NCI-H1694 treated with DMSO at 0.1 percent for 48 hours (cell line): ENCODE data around the gene CACNA1F.
A peak's percentile ranks its signal among the peaks of the same experiment; 100 is the strongest.

Source experiments
- DNase-seq: peaks from one replicate; lab custom pipeline; 2025; lab: John Stamatoyannopoulos, UW

The CACNA1F gene

DNA sequence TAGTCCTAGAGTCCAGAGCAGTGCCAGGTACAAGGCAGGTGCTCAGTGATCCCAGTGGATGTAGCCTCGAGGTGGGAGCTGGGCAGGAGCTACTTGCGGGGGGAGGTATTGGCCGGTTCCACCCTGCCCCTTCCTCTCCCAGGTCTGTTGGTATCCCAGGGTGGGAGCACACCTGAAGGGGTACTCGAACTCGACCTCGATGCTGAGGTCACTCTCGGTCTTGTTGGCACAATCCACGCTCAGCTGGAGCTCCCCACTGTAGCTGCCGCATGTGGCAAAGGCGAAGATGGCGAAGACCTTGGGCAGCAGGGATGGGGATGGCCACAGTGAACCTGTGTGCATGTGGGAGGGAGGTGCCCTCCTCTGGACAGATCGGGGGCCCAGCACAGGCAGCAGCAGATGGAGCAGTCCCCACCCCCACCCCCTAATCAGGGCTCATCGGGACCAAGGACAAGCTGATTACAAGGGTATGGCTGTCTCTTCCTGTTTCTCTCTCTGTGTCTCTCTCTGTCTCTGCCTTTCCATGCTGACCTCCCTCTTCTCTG lies 35.5 kb downstream of the CACNA1F start:
- DNase-seq: no peak

DNA sequence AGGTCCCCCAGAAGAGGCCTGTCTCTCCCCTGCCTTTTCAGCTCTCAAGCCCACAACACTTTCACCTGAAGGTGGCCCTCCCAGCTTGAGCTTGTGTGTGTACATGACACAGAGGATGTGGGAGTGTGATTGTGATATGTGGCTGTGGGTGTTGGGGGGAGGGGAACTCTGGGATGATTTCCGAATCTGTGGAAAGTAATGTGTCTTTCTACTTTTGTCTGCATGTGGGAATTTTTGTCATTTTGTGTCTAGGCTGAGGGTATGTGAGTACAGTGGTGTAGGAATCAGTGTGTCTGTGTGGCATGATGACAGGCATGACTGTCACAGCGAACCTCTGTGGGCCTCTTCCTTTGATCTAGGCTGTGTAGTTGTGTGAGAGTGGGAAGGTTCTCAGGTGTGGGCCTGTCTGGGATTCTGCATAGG lies 39.6 kb downstream of the CACNA1F start:
- no peak for DNase-seq

DNA sequence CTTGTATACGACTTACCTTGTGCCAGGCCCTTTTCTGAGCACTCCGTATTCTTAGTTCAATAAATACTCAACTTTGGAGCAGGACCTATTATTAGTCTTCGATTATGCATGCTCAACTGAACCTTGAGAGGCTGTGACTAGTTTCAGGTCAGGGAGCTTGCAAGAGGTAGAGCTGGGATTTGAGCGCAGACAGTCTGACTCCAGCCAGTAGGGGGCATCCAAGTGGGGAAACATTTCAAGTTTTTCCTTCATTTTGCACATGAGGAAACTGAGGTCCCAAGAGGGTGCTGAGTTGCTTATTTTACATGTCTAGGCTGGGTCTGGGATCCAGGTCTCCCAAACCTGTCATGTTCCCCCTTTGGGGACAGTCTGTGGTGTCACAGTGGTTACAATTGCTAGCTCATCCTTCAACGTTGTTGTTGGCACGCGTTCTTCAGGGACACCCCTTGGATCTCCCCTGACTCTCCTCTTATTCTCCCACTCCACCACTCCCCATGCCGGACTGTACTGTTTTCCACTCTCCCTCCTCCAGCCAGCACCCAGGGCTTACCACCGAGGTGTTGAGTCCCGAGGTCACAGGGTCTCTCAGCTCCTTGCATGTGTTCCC lies 40.3 kb downstream of the CACNA1F start:
- DNase-seq: peak; percentile 29

DNA sequence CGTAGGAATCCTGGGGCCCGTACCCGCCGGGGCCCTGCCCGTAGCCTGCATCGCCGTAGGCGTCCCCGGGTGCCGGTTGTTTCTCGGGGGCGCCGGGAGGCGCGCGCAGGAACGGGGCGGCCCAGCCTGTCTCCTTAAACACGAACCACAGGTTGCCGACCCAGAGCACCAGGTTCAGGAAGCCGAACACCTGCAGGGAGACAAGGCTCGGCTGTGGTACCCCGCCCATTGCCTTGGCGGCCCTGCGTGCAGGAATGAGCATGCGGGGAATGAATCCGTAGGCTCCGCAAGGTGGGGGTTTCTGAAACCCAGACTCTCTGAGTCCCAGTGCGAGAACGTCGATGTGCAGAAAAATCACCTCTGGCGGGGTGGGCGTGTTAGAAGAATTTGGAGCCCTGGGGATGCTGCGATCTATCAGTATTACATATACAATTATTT lies 41.5 kb downstream of the CACNA1F start:
- DNase-seq: no peak

DNA sequence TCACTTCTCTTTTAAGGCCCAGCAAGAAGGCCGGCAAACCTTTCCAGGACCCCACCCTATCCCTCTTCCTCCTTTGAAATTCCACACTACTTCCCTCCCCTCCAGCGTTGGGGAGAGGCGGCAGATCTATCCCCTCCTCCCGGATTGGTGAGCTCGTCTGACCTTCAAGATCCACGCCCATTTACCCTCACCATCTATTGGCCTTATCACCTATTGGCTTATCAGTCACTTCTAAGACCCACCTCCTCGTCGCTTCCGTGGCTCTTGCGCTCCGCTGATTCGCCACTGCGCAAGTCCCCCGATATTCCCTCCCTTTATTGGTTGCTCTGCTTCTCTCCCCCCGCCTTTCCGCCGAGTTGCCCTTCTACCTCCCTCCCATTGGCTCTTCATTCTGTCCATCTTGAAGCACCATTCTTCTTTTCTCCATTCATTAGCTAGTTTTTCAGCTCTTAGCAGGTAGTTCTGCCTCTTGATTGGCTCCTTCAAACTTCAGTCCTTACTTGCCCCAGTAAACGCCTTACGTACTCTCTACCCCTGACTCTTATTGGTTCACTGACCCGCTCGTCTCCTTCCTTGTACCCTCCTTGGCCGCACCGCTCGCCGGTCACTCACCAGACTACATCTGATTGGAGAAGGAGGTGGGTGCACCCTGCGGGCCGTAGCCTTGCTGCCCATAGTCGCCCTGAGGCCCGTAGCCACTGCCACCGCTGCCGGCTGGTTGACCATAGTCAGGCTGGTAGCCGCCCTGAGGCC lies 42.1 kb downstream of the CACNA1F start:
- peak; percentile 100 for DNase-seq

DNA sequence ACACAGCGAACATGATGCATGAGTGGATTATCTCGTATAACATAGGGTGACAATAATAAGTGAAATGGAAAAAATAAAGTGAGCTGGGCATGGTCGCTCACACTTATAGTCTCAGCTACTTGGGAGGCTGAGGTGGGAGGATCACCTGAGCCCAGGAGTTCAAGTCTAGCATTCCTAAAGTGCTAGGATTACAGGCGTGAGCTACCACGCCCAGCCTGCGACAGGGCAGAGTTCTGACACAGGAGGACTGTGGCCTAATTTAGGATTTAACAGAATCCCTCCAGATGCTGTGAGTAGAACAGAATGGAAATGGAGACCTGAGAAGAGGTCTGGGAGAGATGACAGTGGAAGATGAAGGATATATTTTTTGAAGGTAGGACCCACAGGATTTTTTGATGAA lies 43.5 kb downstream of the CACNA1F start:
- no peak for DNase-seq

DNA sequence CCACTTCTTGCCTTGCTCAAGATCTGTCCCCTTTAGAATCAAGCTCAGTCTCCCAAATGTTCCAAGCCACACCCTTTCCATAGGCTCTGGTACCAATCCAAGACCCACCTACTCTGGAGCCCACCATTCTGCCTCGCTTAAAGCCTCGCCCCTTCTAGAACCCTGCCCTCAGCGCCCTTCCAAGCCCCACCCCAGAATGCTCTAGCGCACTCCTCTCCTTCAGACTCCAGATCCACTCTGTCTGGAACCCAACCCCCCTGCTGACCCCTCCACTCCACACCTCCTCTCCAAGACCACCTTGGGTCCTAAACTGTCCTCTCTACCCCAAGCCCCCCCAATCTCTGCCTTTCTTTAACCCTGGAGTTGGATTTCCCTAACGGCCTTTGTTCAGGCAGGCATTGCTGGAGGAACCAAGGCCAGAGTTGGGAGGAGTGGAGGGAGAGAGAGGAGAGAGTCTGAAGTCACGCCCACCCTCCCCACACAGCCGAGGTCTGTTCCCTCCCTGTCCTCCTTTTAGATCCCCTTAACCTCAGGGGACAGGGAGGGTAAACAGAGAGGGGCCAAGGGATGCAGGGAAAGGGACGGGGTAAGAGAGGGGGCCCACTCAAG lies 44.6 kb downstream of the CACNA1F start:
- DNase-seq: no peak

DNA sequence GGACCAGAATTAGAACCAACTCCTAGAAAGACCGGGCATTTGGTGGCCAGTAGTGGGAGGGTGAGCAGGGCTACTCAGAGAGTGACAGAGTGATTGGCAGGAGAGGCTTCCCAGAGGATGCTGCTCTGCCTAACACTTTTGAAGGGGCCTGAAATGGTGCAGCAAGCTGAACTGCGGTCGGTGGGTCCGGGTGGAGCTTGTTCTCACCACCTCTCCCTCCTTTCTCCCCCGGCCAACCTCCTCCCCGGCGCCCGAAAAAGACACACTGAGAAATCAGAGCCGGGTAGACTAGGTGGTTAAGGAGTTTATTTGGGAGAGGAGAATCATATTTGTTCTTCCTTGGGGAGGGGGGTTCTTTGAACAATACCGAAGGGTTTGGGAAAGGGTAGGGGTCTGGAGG lies 45.6 kb downstream of the CACNA1F start:
- DNase-seq: no peak

DNA sequence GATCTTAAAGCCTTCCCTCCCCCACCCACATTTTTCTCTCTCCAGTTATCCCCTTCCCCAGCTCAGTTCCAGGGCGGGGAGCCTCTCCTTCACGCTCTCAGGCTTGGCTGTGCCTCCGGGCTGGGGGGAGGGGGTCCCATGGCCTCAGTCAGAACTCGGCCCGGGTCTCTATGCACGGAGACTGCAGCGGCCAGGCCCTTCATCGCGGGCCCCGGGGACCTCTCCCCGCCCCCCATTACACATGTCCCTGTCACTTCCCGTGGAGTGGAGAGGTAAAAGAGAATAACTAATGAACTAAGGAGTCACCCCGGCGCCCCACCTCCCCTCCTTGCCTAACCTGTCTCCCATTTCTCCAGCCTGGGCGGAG lies 46.1 kb downstream of the CACNA1F start:
- no peak for DNase-seq

DNA sequence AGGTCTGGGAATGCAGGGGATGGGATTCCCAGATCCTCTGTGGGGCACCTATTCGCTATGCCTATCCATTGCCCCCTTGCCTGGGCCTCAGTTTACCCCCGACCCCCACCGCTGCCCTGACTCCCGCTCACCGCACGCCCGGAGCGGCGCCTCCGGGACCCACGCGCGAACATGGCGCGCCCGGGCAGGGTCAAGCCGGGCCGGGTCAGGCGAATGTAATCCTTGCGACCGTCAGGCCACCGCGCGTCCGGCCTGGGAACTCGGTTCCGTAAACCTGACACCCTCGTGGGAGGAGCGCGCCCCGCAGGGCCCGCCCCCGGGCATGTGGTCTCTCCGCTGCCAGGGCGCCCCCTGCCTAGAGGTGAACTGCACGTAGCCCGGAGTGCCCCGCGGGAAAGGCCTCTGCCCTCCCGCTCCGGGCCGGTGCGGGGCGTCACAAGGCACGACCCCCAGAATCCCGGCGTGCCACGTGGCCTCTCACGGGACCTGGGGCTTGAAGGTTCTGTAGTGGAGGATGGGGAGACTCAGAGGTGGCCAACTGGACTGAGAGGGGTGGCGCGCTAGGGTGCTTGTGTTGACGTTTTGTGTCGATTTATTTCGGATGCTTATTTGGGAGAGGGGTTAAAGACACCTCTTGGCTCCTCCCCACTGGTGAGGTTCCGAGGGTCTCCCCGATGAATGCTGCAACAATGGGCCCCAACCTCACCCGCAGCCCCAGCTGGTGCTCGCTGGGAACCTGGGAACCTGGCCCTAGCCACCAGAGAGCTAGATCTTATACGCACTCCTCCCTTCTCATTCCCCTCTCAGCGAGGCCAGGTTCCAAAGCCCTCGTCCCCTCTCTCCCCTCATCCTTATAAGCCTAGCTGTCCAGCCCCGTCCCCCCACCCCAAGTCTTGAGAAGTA lies 46.8 kb downstream of the CACNA1F start, which contains the start of gene PRICKLE3:
Gene PRICKLE3 (minus strand): TSS at position 249 of the 903 bp plus-strand sequence. CDS start 76 bp downstream, at position 173.
- peak; percentile 49 for DNase-seq

DNA sequence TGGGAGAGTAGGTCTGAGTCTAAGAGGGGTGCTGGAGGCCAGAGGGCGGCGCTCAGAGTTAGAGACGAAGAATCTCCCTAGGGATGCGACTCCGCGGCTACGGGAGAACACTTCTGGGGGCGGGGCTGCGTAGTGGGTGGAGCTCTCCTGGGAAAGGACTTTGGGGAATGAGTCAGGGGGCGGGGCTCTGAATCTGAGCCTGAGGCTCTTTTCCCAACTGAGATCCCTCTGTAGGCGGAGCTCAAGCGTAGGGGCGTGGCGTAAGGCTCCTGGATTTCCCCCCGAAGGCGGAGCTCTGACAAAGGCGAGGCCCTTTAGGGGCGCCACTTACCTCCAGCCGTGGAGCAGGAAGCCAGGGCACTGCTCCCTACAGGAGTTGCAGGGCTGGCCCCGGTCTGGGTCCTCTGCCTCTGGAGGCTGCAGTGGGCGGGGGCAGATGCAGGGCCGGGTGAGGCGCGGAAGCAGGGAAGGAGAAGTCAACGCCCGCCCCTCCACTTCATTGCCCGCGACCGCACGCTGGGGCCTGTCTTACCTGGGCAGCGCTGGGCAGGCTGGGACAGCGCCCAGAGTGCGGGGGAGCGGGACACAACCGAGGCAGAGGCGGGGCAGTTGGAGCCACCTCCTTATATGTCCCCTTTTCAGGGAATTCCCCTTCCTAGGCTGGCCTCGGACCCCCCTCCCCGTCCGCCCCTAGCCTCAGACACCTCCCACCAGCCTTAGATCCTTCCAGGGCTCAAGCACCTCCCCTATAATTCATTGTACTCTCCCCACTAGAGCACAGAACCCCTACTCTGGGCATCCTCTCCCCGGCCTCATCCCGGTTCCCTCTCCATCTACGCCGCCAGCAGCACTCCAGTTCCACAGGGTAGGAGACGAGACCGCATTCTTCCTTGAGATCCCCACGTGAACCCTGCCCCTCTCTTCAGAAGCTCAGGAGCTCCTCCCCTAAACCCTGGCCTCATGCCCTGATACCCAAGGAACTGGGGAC lies 48.6 kb downstream of the CACNA1F start:
- DNase-seq: no peak

DNA sequence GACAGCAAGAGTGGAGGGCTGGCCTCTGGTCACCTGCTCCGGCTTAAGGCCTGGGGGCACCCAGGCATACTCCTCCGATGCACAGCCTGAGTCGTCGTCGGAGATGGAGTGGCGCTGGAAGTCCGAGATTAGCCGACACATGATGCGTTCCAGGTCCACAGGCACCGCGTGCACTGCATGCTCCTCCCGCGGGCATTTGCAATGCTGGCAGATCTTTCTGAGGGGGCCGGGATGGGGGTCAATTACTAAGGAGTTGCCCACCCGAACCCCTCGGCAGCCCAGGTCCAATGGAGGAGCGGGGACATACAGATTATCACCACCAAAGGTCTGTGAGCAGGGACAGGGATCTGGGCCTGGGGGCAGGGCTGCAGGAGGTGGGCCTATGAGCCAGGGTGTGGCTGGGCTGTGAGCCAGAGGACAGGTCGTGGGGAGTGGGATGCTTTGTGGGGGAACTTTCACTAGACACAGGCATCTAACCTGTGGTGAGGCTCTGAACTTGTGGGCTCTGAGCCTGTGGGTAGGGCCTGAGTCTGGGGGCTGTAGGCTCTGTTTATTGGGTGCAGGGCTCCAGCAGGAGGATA lies 49.3 kb downstream of the CACNA1F start:
- DNase-seq: no peak

DNA sequence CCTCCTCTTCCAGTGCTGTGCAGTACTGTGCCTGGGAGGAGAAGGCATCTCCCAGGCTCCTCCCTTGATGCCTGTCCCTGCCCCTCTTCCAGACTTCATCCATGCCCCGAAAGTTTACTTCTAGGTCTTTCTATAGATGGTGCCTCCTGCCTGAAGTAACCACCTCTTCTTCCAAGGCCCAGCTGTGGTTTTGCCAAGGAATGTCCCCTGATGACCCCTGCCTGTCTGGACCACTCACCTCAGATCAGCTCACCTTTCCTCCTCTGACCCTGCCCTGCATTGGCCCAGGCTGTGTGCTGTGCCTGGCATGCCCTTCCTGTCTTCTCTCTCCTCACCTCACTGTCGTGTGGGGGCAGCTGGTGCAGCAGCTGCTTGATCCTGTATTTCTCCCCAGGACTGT lies 53.8 kb downstream of the CACNA1F start:
- DNase-seq: no peak

DNA sequence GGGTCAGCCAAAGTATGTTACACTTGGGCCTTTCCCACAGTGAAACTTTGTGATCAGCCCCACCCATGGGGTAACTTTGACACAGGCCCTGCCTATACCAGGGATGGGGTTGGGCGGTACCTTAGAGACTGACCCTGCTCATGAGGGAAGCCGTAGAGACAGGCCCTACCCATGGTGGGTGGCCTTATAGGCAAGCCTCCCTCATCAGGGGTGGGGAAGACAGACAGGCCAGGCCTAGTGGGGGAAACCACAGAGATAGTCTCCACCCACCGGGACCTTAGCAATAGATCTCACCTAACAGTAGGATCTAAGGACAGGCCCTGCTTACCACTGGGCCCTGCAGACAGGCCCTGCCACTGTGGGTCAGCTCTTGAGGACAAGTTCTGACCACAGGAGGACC lies 54.6 kb downstream of the CACNA1F start:
- no peak for DNase-seq

DNA sequence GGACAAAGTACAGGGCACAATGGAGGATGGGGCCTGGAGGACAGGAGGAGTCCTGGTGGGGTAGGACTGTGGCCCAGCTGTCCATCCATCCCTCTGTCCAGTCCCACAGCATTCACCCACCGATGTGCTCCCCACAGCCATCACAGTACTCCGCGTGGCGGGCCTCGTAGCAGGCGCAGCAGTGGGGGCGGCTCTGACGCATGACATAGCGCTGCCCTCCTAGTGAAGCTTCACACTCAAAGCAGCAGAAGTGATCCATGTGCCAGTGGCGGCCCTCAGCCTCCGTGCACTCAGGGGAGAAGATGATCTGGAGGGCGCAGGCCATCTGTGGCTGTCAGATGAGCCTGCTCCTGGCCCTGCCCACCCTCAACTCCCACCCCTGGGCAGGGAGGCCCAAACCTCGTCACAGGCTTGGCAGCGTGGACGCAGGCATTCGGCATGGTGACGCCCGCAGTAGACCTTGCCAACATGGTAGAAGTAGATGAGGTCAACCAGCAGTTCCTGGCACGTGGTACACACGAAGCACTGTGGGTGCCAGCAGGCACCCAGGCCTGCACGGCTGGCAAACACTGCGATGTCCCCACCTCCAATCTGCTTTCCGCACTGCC lies 55.2 kb downstream of the CACNA1F start:
- DNase-seq: no peak

DNA sequence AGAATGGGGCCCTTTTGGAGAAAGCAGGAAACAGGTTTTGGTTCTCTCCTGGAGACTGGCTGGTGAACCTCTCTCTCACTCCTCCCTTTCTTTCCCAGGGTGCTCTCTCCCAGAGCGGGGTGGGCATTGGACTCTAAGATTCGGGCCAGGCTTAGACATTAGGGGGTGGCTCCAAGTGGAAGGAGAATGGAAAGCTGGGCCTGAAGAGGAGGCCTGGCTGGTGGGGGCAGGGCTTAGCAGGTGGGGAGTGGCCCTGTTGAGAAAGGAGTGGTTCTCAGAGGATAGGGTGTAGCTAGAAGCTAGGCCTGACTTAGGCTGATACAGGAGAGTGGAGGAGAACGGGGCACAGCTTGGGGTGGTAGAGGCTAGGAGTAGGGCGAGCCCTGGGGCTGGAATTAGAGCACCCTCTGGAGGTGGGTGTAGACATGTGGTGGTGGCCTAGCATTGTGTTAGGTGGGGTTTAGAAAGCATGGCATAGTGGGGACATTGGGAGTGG lies 55.8 kb downstream of the CACNA1F start:
- no peak for DNase-seq

DNA sequence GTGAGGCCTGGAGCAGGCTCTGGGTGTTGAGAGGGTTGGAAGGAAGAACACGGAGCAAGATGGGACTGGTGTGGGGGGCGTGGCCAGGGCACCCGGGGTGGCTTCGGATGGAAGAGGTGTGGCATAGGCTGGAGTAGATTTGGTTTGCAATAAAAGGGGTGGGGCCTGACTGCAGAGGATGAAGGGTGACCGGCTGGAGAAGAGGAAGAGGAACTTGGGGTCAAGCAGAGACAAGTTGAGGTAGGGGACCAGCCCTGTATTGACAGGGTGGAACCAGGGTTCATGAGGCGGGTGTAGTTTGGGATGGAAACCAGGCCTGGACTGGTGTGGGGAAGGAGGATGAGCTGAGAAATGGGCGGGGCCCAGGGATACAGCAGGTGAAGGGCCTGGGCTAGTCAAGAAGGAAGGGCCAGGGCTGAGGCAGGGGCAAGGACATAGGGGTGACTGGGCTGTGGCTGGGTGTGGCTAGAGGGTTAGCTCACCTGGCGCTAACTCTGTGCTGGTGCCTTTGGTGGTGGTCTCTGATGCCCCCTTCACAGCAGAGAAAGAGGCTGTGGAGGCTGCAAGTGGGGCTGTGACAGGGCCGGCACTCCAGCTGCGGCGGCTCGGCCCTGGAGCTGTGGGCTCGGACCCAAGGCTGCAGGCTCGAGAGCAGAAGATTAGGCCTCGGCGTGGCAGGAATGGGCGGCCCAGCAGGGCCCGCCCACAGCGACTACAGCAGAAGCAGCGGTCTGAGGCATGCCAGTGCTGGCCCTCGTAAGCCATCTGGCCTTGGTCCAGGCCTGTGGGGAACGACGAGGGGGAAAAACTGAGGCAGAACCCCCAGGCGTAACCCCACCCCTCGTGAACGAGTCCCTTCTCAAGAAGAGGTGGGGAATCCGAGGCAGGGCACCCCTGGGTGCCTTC lies 56.5 kb downstream of the CACNA1F start:
- no peak for DNase-seq

DNA sequence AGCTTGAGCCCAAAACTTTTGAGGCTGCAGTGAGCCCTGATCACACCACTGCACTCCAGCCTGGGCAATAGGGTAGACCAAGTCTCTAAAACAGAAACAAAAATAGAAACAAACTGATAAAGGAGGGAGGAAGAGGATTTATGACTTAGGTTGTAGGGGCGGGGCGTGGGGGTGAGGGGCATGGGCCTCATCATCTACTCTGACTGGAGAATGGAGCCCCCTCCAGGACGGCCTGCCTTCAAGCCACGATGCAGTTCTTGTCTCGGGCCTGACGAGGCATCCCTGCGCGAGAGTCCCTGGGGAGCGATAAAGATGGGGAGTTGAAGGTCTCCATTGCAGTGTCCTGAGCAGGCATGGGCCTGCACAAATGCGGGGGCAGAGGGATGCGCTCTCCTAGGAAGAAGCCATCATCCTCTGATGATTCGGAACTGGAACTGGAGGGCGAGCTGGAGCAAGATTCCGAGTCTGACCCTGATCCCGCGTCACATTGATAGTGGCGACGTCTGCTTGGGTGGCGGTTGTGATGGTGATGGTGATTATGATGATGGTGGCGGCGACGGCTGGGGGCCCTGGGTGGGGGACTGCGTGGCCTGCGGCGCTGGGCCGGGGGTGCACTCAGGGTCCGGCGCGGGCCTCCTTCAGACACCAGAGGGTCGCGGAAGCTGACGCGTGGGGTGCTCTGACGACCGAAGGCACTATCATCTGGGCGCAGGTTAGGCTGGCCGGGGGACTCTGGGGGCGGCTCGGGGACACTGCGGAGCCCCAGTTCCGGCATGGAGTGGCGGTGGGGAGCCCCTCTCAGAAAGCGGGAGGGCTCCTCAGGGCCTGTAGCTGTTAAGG lies 57.5 kb downstream of the CACNA1F start:
- DNase-seq: no peak
